Stimulated activated CD8-positive, alpha-beta memory T cell treated with anti-CD3 and anti-CD28 coated beads, Interleukin-12 subunit alpha, Interleukin-12 subunit beta, amount 100 ng/mL, for 4 hours (primary cell): ENCODE data around the gene NFKB1.

Experiments
- DNase-seq: peaks from one replicate; pipeline ENCODE4 v3.0.0-alpha.2; 2020; ENCODE audit warnings: low read depth

NFKB1 gene

GRCh38 chr4:102625232-102625930 lies 124.2 kb downstream of the NFKB1 start:
- DNase-seq = no peak

DNA sequence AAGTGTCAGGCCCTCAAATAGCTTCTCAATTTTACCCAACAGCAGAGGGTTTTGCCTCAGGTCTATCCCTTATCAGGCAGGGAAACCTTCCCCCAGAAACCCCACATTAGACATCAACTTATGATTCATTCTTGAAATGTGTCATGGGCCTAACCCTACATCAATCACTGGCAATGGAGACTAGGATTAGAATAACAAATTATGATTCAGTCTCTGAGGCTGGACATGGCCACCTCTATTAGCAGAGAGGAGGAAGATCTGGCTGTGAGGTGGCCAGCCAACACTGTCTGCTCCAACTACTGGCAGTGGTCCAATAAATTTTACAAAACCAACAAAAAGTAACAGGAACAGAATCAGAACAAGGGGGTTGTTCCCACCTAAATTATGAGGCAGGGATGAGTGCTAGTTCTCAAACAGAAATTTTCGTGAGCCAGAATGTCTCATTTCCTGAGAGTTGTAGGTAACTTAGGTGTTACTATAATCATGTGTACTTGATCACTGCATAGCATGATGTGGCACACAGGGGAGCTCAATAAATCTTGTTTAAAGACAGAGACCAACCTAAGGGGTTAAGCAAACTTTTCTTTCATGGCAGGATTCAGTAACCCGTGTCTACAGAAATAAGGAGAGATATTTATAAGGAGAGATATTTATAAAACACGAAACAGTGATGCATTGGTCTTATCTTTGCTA lies 126.8 kb downstream of the NFKB1 start:
- no peak for DNase-seq

DNA sequence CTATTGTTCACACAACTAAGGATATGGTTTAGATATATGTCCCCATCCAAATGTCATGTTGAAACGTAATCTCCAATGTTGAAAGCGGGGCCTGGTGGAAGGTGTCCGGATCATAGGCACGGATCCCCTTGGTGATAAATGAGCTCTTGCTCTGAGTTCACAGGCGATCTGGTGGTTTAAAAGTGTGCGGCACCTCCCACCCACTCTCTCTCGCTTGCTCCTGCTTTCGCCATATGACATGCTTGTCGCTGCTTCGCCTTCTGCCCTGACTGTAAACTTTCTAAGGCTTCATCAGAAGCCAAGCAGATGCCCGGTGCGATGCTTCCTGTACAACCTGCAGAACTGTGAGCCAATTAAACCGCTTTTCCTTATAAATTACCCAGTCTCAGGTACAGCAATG lies 128.5 kb downstream of the NFKB1 start:
- no peak for DNase-seq

- no peak for DNase-seq
Observed at GRCh38 chr4:102631616-102632015, 130.5 kb downstream of the NFKB1 start.

GRCh38 chr4:102632241-102633065 lies 131.3 kb downstream of the NFKB1 start:
- no peak for DNase-seq

GRCh38 chr4:102633100-102633499 lies 131.9 kb downstream of the NFKB1 start:
- no peak for DNase-seq

DNA sequence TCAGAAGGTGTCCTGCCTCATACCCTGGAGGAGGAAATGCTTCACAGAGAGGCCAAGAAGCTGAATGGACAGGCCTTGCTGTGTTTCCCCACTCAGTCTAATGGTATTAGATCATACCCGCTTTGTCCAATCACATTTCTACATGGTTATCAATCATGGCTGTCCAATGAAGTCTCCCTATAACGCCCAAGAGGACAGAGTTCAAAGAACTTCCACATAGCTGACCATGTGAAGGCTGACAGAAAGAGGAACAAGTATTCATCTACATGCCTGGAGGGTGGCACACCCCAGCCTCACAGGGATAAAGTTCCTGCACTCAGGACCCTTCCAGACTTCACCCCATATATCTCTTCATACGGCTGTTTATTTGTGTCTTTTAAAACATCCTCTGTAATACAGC lies 136.2 kb downstream of the NFKB1 start:
- DNase-seq = no peak

- no peak for DNase-seq
Observed at GRCh38 chr4:102638621-102639020, 137.5 kb downstream of the NFKB1 start.

DNA sequence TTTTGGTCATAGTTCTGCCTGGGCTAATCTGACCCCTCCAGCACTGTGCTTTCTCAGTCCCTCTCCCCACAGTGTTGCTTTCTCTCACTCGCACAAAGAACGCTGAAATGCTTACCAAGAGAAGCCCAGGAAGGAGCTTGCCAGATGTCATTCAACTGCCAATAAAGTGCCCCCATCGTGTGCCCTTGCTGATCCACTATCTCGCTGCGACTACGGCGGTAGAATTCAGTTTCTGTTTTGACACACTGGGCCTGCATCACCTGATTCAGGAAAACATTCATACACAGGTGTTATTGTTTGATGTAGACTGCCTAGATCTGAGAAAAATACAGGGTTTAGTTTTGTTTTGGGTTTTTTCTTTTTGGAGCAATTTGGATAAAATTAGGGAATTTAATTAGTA lies 138.4 kb downstream of the NFKB1 start:
- DNase-seq = no peak

DNA sequence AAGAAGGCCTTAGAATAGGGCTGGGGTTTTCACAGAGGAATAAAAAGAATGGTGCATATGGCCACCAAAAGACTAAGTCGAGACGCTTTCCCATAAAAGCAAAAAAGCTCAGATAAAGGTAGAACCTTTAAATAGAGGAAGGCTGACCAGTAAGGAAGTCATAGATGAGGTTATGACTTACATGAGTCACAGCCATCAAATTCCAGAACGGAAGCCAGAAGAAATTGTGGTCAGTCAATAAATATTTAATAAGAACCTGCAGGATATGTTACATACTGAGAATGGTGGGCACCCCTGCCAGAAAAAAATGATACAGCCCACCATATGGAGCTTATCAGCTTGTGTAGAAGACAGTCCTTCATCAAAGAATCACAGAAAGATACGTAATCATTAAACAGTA lies 139.5 kb downstream of the NFKB1 start:
- DNase-seq = no peak

DNA sequence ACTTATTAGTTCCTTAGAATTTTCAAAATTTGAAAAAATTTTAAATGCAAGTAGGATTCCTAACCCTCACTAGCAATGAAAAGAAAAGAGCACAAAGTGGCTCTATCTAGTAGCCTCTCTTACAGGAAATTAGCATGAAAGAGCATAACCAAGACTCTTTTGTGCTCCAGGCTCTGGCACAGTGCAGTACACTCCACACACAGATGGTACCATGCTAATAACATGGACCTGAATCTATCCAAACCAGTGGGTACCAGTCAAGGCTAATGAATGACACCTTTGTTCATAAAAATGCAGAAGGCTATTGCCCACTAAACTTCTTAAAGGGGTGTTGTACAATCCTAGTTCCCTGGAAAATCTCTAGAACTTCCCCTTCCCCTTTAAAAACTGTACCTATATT lies 140.6 kb downstream of the NFKB1 start:
- no peak for DNase-seq

DNA sequence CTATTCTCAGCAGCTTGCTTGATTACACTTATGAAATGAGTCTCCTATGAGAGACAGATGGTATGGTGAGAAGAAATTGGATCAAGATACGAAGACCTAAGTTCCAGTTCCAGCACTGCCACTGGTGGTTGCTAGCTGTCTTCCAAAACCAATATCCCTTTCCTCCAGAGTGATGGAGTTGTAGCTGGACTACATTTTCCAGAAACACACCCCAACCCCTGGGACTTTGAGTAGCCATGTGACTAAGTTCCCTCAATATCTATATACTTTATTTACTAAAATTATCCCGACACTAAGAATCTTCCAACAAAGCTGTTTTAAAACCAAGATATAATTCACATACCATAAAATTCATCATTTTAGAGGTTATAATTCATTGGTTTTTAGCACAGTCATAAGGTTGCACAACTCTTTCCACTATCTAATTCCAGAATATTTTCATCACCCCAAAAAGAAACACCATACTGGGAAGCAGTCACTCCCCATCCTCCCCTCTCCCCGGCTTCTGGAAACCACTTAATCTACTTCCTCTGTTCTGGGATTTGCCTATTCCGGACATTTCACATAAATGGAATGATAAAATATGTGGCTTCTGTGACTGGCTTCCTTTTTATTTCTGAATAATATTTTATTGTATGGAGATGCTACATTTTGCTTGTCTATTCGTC lies 141.6 kb downstream of the NFKB1 start:
- DNase-seq = no peak

DNA sequence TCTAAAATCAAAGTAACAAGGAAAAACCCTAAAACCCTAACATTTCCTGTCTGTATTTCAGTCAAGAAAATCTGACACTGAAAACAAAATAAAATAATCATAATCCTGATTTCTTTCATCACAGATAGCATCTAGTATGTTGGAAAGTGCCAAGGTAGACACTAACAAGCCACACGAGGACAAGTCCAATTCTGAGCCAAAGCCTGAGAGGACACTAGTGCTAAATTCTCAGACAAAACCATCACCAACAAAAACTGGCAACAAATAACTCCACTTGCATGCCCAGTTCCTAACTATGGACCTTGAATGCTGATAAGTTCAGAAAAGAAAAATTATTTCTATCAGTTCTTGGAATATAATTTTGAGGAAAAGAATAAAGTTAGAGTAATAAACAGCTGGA lies 146.0 kb downstream of the NFKB1 start:
- no peak for DNase-seq

- no peak for DNase-seq
Observed at GRCh38 chr4:102657206-102657605, 156.0 kb downstream of the NFKB1 start.

DNA sequence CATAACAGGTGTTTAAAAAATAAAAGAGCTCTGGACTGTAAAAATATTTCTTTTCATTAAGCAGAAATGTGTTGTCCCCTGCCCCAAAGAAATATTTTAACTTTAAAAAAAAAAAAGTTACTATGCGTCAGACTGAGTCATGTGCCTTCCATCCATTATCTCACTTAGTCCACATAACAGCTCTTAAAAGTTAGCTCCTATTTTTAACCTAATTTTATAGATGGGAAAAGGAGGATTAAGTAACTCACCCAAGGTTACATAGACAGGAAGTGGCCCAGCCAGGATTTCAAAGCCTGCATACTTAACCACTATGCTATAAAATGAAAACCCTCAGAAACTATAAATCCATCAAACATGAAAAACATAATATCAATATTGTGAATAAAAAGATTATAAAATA lies 161.9 kb downstream of the NFKB1 start:
- no peak for DNase-seq

DNA sequence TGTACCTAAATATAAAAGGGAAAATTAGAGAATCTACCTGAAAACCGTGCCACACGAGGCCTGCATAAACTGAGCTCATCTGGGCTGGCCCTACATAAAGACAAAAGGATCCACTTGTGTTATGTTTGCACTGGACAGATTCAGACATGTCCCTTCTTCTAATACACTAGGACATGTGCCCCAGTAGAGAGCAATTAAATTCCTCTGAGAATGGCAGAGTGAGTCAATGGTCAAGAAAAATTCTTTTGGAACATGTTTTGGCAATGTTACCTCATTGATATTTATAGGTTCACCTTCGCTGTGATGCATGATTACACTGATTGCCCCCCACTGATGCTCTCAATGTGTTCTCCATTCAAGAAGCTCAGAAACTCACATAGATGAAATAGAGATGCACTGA lies 164.4 kb downstream of the NFKB1 start:
- no peak for DNase-seq
